Endothelial cell of umbilical vein (primary cell): ENCODE data around the gene ZNF600. TPM values are rescaled to one million over a fixed set of nuclear protein-coding genes. Genes with fewer than 3 reads are reported as not detected.
"Not testable (repeated sequence)": the region's sequence is repeated elsewhere in the genome, so short reads cannot be mapped to it uniquely, and the experiment has no call there.

Source experiments
- BruUV-seq: library from RNA; stranded (reverse); fragments of 400-500 nt; replicated peaks from 2 replicates; lab custom pipeline; 2021; lab: Mats Ljungman, UMichigan
- CTCF ChIA-PET: fragments of 300-600, 350-600 bp; sonication (Branson Sonifier 250); formaldehyde crosslinking; loops from one replicate; lab custom pipeline; 2021; ENCODE audit warnings: antibody characterized with exemption, inconsistent platforms; lab: Charles Lee
- POLR2A ChIA-PET: fragments of 300-600, 350-600 bp; sonication (Branson Sonifier 250); formaldehyde crosslinking; loops from one replicate; lab custom pipeline; 2021; ENCODE audit warnings: antibody characterized with exemption, inconsistent platforms; lab: Charles Lee
- DNase-seq: peaks from one replicate; pipeline ENCODE4 v3.0.0-alpha.2; 2011; ENCODE audit warnings: low read depth, low spot score
- FAIRE-seq: peaks from 2 replicates; lab custom pipeline; 2011; peaks lifted over from hg19 to GRCh38; lab: Jason Lieb, UNC
- H2AFZ ChIP-seq: 2 replicates; pipeline ENCODE4 v1.6.0; 2012; ENCODE audit warnings: low read depth, low read length, control low read depth, inconsistent platforms
- H3K27ac ChIP-seq: 2 replicates; pipeline ENCODE4 v1.5.1; 2011; ENCODE audit warnings: low read depth, mild to moderate bottlenecking, control low read depth, low read length, moderate library complexity; ENCODE audit not compliant: insufficient read depth
- H3K27me3 ChIP-seq, 2 experiments: 2 replicates each; pipeline versions ENCODE4 v1.6.0 to v1.6.1; 2011; ENCODE audit warnings: low read length in 2 of 2, mixed read lengths in 1 of 2; ENCODE audit not compliant: control insufficient read depth in 2 of 2, insufficient read depth in 2 of 2
- H3K36me3 ChIP-seq, 2 experiments: 2 replicates in 1 of 2; 3 replicates in 1 of 2; pipeline ENCODE4 v1.5.1; 2011; ENCODE audit warnings: low read length in 2 of 2, mild to moderate bottlenecking in 1 of 2, moderate library complexity in 1 of 2; ENCODE audit not compliant: control insufficient read depth in 2 of 2, insufficient read depth in 2 of 2; ENCODE audit errors: extremely low read depth in 1 of 2
- H3K4me1 ChIP-seq: 3 replicates; pipeline ENCODE4 v1.5.1; 2011; ENCODE audit warnings: mild to moderate bottlenecking, low read length; ENCODE audit not compliant: control insufficient read depth, insufficient read depth; ENCODE audit errors: extremely low read depth
- H3K4me2 ChIP-seq: 2 replicates; pipeline ENCODE4 v1.6.1; 2011; ENCODE audit warnings: low read length, control low read depth, mixed read lengths; ENCODE audit not compliant: insufficient read depth
- H3K4me3 ChIP-seq, 3 experiments: fragments of 200-600 bp in 1 of 3; sonication (generic), shearing (Covaris generic) in 1 of 3; replicated peaks in 1 of 3; 2 replicates each; pipeline ENCODE4 v1.5.1; 2011 to 2016; ENCODE audit warnings: control low read depth in 3 of 3, low read length in 3 of 3, mild to moderate bottlenecking in 2 of 3, inconsistent platforms in 1 of 3, low read depth in 1 of 3, moderate library complexity in 1 of 3; ENCODE audit not compliant: insufficient read depth in 1 of 3
- H3K79me2 ChIP-seq: 2 replicates; pipeline ENCODE4 v1.6.0; 2012; ENCODE audit warnings: low read length, inconsistent platforms; ENCODE audit not compliant: control insufficient read depth, insufficient read depth
- H3K9ac ChIP-seq: replicated peaks from 2 replicates; pipeline ENCODE3; 2011; ENCODE audit warnings: low read length, control low read depth; ENCODE audit not compliant: insufficient read depth; ENCODE audit errors: extremely low read depth
- H3K9me1 ChIP-seq: replicated peaks from 3 replicates; pipeline ENCODE4 v1.6.0; 2011; ENCODE audit warnings: mild to moderate bottlenecking, low read length; ENCODE audit not compliant: control insufficient read depth, insufficient read depth; ENCODE audit errors: extremely low read depth
- H3K9me3 ChIP-seq: replicated peaks from 2 replicates; pipeline ENCODE4 v1.5.1; 2012; ENCODE audit warnings: low read length, inconsistent platforms; ENCODE audit not compliant: control insufficient read depth, insufficient read depth
- H4K20me1 ChIP-seq: replicated peaks from 2 replicates; pipeline ENCODE3; 2011; ENCODE audit warnings: mild to moderate bottlenecking, low read length; ENCODE audit not compliant: control insufficient read depth, insufficient read depth; ENCODE audit errors: extremely low read depth
- GATA2 ChIP-seq: IDR thresholded peaks from 2 replicates; pipeline ENCODE4 v1.7.0; 2011; ENCODE audit warnings: low read depth, mild to moderate bottlenecking, moderate library complexity, mixed read lengths, low read length; ENCODE audit not compliant: insufficient read length, insufficient read depth
- JUN ChIP-seq: IDR thresholded peaks from 2 replicates; pipeline ENCODE4 v1.6.1; 2011; ENCODE audit warnings: borderline replicate concordance, low read depth; ENCODE audit not compliant: insufficient read length, insufficient read depth
- MYC ChIP-seq: IDR thresholded peaks from one replicate; pipeline ENCODE4 v1.6.1; 2011; ENCODE audit warnings: mild to moderate bottlenecking, low read depth, low read length
- POLR2A ChIP-seq: IDR thresholded peaks from 2 replicates; pipeline ENCODE4 v1.6.1; 2012; ENCODE audit warnings: low read depth, mild to moderate bottlenecking, control low read depth, low read length
- POLR2AphosphoS5 ChIP-seq: IDR thresholded peaks from 2 replicates; pipeline ENCODE4 v1.6.1; 2012; ENCODE audit warnings: low read depth, mild to moderate bottlenecking, control low read depth, low read length, moderate library complexity; ENCODE audit not compliant: insufficient read depth
- dilution Hi-C: fragments of 300-500 bp; cut with MboI; formaldehyde crosslinking; loops from one replicate; pipeline ENCODE4 v1.15.0; 2019; ENCODE audit warnings: low sequenced_read_pairs; ENCODE audit not compliant: extremely low pct_ligation_motif_present
- intact Hi-C: fragments of 100-400 bp; cut with micrococcal nuclease; formaldehyde crosslinking; loops from one replicate; pipeline ENCODE4 v1.10.0; 2022
- polyA plus RNA-seq, 4 experiments: library from polyadenylated mRNA; depleted of rRNA in 3 of 4; stranded (reverse) in 3 of 4; unstranded in 1 of 4; fragments of >200 nt; gene quantifications; 2 replicates each; pipeline versions ENCODE4 v1.2.1 to v1.2.3, GENCODE V29; 2011 to 2012; ENCODE audit warnings: missing spikeins in 1 of 4
- total RNA-seq: library from RNA; stranded (reverse); gene quantifications from 2 replicates; pipeline ENCODE4 v1.2.3, GENCODE V29; 2021
- TF ChIP-seq, protein P1 (sequence below), 2 donors: IDR thresholded peaks; 1 replicate in 1 of 2; 2 replicates in 1 of 2; pipeline ENCODE4 v1.5.1; 2011; ENCODE audit warnings: low read length in 2 of 2, mild to moderate bottlenecking in 2 of 2, moderate library complexity in 2 of 2, control low read depth in 1 of 2, inconsistent platforms in 1 of 2, low read depth in 1 of 2; ENCODE audit not compliant: insufficient read depth in 1 of 2; ENCODE audit errors: extremely low read depth in 1 of 2
- TF ChIP-seq, protein P2 (sequence below): IDR thresholded peaks from 2 replicates; pipeline ENCODE4 v1.6.1; 2011; ENCODE audit not compliant: insufficient read depth, insufficient read length

Gene ZNF600
- total and polyA plus RNA-seq, 2 donors (not counting 3 experiments of a cell fraction or from before 2014, with no cell fraction given), result 5.2 to 5.8 TPM

DNA sequence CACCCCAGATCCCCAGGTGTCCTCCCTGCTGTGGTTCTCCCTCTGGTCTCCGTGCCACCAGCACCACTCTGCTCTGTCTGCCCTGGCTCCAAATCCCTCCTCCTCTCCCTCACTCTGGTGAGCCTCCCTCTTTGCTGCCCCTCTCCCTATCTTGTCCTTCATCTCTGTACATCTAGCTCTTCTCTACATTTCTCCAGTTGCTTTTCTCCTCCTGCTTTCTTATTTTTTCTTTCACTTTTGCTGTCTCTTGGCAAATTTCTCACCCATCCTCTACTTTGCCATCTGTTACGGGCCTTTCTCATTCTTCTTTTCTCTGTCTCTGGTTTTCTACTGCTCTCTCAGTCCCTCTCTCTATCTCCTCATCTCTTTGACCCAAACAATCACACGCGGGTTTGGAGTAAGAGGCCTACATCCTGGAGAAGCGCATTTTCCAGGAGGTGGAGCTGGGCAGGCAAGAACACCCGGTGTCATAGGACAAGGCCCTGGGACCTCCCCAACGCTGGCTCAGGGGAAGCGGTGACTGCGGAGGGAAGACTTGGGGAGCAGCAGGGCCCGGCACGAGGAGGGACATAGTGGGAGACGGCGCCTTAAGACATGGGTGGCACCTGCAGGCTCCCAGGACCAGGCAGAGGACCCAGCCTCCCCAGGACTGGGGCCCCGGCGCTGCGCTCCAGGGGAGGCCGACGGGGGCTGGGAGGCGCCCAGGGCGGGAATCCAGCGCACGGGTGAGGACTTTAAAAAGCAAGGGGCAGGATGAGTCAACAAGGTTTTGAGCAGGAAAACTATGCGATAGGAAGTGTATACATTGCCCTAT lies 61.7 kb downstream of the ZNF600 start:
- no peaks in the 10 kb centered on the region for H3K9me1 ChIP-seq
- BruUV-seq, result no TSS peak
- no peaks in the 10 kb centered on the region for H4K20me1 ChIP-seq
- no peaks in the 10 kb centered on the region for H3K27me3 ChIP-seq
- CTCF ChIA-PET, result no interaction called here
- H3K4me1 ChIP-seq, result peaks cover 8% of the 10 kb centered on the region
- no peak overlapping the region for H2AFZ ChIP-seq
- TF ChIP-seq MYC (no peak), POLR2A (no peak), POLR2AphosphoS5 (no peak), GATA2 (no peak), JUN (no peak)
- TF ChIP-seq, protein P1, sequence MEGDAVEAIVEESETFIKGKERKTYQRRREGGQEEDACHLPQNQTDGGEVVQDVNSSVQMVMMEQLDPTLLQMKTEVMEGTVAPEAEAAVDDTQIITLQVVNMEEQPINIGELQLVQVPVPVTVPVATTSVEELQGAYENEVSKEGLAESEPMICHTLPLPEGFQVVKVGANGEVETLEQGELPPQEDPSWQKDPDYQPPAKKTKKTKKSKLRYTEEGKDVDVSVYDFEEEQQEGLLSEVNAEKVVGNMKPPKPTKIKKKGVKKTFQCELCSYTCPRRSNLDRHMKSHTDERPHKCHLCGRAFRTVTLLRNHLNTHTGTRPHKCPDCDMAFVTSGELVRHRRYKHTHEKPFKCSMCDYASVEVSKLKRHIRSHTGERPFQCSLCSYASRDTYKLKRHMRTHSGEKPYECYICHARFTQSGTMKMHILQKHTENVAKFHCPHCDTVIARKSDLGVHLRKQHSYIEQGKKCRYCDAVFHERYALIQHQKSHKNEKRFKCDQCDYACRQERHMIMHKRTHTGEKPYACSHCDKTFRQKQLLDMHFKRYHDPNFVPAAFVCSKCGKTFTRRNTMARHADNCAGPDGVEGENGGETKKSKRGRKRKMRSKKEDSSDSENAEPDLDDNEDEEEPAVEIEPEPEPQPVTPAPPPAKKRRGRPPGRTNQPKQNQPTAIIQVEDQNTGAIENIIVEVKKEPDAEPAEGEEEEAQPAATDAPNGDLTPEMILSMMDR (IDR thresholded peaks at IDR 0.05; ENCODE audit: extremely low read depth in 1 of 2, insufficient read depth in 1 of 2, low read depth in 1 of 2, low read length in 2 of 2), result no peak
- TF ChIP-seq, protein P2, sequence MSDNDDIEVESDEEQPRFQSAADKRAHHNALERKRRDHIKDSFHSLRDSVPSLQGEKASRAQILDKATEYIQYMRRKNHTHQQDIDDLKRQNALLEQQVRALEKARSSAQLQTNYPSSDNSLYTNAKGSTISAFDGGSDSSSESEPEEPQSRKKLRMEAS, result no peak
- no peak overlapping the region for H3K4me2 ChIP-seq
- no peak overlapping the region for H3K9ac ChIP-seq
- POLR2A ChIA-PET, result no interaction called here
- no peaks in the 10 kb centered on the region for H3K9me3 ChIP-seq
- H3K36me3 ChIP-seq, result peaks cover 0 to 12% of the 10 kb centered on the region in 2 experiments
- FAIRE-seq (no peak), DNase-seq (no peak)
- no peak overlapping the region for H3K27ac ChIP-seq
- H3K4me3 ChIP-seq, result no peak overlapping the region
- intact Hi-C loops, result no loop called here
- dilution Hi-C loops, result no loop called here
- H3K79me2 ChIP-seq, result no peaks in the 10 kb centered on the region

DNA sequence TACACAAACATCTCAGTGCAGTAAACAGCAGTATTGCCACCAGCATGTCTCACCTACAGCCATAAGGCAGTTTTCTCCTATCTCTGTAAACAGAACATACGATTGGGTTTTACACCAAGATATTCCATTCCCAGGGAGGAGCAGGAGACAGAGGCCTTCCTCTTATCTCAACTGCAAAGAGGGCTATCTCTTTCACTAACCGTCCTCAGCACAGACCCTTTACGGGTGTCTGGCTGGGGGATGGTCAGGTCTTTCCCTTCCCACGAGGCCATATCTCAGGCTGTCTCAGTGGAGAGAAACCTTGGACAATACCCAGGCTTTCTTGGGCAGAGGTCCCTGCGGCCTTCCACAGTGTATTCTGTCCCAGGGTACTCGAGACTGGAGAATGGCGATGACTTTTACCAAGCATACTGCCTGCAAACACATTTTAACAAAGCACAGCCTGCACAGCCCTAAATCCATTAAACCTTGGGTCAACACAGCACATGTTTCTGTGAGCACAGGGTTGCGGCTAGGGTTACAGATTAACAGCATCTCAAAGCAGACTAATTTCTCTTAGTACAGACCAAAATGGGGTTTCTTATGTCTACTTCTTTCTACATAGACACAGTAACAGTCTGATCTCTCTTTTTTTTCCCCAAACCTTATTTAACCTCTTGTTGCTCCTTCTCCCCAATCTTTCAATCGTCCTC lies 62.5 kb downstream of the ZNF600 start:
- dilution Hi-C loops, H3K4me3 ChIP-seq, H3K79me2 ChIP-seq, intact Hi-C loops, H3K9me1 ChIP-seq, H4K20me1 ChIP-seq, H3K4me1 ChIP-seq, FAIRE-seq, DNase-seq, POLR2A ChIA-PET, H3K27me3 ChIP-seq, H2AFZ ChIP-seq, BruUV-seq, H3K9me3 ChIP-seq, H3K27ac ChIP-seq, H3K4me2 ChIP-seq, CTCF ChIA-PET, H3K9ac ChIP-seq: not testable (repeated sequence)
- H3K36me3 ChIP-seq, result peaks cover 0 to 12% of the 10 kb centered on the region in 2 experiments
